Activated gamma-delta T cell treated with Interleukin-2 at 50 U/mL for 16 hours (primary cell): Measurements from ENCODE around the gene SYNJ2.

Experiments used
- DNase-seq: peaks from one replicate; pipeline ENCODE4 v3.0.0-alpha.2; 2020

Gene SYNJ2

GRCh38 chr6:157982563-157983405 is 1.1 kb downstream of the SYNJ2 start:
- DNase-seq, result no peak

DNA sequence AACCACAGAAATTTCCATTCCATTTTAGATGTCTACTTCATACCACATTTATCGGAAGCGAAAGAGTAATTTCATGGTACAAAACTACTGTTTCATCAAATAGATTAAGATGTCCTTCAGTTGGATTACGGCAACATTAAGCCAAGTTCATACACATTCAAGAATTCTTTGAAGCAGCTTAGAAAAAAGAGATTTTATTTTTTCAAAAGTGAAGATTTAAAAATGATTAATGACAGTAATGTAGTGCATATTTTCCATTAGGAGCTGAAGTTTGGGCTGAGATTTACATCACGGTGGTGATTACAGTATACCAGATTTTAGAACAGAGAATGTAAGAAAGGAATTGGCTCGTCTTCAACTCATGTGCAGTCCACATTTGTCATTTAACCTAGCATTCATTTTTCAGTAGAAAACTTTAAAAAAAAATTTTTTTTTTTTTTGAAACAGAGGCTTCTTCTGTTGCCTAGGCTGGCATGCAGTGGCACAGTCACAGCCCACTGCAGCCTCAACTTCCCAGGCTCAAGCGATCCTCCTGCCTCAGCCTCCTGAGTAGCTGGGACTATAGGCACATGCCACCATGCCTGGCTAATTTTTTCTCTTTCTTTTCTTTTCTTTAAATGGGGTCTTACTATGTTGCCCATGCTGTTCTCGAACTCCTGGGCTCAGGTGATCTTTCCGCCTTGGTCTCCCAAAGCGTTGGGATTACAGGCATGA is 1.9 kb downstream of the SYNJ2 start:
- no peak for DNase-seq

DNA sequence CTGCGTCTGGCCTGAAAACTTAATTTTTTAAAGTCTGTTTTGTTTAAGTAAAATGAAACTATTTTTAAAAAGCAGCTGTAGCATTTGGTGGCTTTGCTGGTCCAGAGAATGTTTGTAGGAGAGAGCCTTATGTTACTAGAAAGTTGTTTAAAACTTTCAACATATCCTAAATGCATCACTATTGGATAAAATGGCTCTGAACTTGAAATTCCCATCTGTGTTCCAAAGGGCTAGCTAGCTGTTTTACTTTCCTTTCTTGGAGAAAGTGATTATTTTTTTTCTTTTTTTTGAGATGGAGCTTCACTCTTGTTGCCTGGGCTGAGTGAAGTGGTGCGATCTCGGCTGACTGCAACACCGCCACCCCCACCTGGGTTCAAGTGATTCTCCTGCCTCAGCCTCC is 2.5 kb downstream of the SYNJ2 start:
- DNase-seq, result no peak

GRCh38 chr6:157984686-157985225 is 3.1 kb downstream of the SYNJ2 start:
- no peak for DNase-seq

- no peak for DNase-seq
Observed at GRCh38 chr6:157985378-157986155, 3.9 kb downstream of the SYNJ2 start.

GRCh38 chr6:157987788-157988699 is 6.4 kb downstream of the SYNJ2 start:
- no peak for DNase-seq

DNA sequence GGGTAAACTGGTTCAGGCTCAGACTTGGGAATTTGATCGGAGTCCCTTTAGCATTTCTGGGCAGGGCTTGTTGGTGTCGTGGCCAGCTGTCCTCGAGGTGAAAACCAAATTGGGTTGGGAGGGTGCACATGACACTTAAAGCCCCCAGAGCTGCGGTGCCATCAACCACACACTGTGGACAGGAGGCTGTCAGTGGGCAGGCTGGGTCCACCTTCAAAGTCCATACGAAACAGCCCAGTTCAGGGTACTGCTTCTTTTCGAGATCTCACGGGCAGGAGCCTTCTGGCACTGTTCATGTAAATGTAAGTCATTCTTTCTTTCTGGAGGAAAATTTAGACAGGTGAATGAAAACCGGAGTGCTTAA is 7.0 kb downstream of the SYNJ2 start:
- no peak for DNase-seq

- no peak for DNase-seq
Observed at GRCh38 chr6:157989541-157990289, 8.1 kb downstream of the SYNJ2 start.

- DNase-seq, result no peak
Observed at GRCh38 chr6:157990321-157991066, 8.8 kb downstream of the SYNJ2 start.

DNA sequence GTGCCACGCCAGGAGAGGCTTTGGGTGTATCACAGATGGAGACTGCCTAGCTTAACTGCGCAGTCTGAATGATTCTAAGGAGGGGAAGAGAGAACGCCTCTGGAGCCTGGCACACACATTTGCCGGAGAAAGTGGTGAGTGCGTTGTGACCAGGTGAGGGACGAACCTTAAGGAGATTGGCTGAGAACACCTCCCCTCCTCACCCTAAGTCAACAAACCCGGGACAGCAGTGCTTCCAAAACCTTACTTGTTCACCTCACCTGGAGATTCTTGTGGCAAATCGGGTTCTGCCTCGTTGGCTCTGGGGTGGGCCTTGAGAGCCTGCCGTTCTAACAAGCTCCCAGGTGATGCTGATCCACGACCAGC is 9.4 kb downstream of the SYNJ2 start:
- DNase-seq, result no peak

DNA sequence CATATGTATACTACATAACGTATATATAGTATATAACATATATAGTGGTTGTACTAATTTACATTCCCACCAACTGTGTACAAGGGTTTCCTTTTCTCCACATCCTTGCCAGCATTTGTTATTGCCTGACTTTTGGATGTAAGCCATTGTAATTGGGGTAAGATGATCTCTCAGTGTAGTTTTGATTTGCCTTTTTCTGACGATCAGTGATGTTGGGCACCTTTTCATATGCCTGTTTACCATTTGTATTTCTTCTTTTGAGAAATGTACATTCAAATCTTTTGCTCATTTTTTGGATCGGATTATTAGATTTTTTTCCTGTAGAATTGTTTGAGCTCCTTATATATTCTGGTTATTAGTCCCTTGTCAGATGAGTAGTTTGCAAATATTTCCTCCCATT is 11.4 kb downstream of the SYNJ2 start:
- DNase-seq, result no peak

DNA sequence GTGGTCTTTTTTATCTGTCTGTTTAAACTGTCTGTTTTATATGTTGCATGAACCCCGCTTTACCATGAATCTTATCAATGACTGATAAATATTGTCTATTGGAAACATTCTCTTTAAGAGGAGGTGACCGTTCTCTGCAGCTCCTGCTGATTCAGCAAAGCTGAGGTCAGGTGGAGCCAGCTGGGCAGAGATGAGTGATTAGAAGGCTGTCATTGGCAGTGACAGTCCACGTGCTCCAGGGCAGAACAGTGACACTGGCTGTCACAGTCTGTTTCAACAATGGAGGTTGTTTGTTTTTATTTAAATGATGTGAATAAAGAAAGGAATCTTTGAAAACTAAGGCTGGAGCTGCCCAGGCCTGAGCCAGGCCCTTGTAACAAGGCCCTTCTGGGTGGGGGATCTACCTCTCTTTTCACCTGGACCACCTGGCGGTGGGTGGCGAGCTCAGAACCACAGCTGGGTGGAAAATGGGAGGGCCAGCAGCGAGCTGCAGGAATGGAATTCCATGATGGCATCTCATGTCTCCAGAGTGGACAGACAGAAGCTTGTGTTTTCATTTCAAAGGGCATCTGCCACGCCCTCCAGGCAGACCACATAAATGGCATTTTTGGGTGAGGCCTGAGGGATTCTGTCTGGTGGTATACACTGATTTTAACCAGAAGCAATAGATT is 12.6 kb downstream of the SYNJ2 start:
- DNase-seq, result no peak

DNA sequence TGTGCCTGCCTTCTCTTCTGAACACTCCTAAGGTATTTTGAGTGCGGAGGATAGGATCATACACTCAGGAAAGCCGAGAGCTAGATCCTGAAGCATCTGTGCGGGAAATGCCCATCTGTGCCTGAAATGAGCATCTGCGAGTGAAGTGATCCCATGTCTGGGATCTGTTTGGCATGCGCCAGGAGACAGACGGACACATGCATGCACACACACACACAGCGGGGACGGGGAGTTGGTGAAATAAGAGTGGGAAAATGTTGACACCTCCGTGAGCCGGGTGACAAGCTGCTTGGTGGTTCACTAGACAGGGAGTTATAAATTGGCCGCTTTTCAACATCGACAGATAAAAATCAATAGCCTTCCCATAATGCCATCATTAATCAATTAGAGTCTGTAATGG is 13.8 kb downstream of the SYNJ2 start:
- DNase-seq, result no peak

GRCh38 chr6:157996201-157996712 is 14.6 kb downstream of the SYNJ2 start:
- no peak for DNase-seq

DNA sequence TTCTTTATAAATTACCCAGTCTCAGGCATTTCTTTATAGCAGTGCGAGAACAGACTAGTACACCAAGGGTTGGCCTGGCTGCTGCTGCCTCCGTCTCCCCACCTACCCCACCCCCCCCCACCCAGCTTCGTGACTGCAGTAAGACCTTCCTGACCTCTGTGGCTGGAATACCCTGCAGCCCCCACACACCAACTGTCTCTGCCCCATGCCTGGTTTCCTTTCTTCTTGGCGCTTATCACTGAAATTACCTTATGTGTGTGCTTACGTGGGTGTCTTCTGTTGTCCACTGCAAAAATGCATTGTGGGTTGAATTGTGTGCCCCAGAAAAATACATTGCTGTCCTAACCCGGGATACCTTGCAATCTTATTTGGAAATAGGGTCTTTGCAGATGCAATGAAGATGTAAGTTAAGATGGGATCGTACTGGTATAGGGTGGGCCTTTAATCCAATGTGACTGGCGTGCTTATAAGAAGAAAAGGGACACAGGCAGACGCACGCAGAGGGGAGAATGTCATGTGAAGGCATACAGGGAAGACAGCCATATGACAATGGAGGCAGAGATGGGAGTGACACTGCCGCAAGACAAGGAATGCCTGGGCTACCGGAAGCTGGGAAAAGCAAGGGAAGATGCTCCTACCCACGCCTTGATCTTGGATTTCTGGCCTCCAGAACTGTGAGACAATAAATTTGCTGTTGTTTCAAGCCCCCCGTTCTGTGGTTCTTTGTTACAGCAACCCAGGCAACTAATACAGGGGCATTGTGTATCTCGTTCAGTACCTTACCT is 15.4 kb downstream of the SYNJ2 start:
- DNase-seq, result no peak

DNA sequence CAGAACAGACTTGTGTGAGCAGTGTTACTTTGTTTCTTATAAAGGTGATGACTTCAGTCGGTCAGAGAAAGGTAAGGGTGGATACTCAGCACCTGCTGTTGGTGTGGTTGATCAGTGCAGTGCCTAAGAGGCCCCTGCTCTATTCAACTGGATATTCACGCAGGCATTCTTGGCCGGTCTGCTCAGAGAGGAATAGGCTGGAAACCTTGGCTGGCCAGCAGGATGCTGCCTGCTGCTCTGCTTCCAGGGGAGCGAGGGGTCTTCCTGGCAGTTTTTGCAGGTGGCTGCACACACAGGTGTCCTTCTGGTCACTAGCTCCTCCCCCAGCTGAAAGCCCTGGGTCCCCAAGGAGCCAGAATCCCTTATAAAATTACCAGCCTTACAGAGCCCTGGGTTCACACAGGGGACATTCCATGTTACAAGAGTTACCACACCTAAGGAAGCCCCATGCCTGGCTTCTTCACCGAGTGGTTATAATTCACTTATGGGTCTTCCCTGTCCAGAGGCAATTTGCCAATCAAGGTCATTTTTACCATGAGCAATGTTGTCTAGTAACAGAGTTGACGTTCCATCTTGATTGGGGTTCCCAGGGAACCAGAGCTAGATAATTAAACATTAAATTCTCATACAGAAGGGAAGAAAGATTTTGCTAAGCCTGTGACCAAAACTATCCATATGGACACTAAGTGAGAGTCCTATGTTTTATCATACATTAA is 16.4 kb downstream of the SYNJ2 start:
- DNase-seq, result no peak

- no peak for DNase-seq
Observed at GRCh38 chr6:157998707-157999167, 17.1 kb downstream of the SYNJ2 start.
